Osteoblast (primary cell): ENCODE measurements around the gene MRM1. TPM values are rescaled to one million over a fixed set of nuclear protein-coding genes. Genes with fewer than 3 reads are reported as not detected.
A peak's percentile ranks its signal among the peaks of the same experiment; 100 is the strongest.

Source experiments
- DNase-seq: peaks from one replicate; pipeline ENCODE4 v3.0.0; 2011; ENCODE audit warnings: low spot score, mixed read lengths; ENCODE audit not compliant: insufficient read length; ENCODE audit errors: missing footprints
- H2AFZ ChIP-seq: 2 replicates; pipeline ENCODE4 v1.6.0; 2011; ENCODE audit warnings: mild to moderate bottlenecking, low read length
- H3K27ac ChIP-seq: 2 replicates; pipeline ENCODE4 v1.5.1; 2011; ENCODE audit warnings: mild to moderate bottlenecking, low read depth, low read length, moderate library complexity
- H3K27me3 ChIP-seq: 2 replicates; pipeline ENCODE4 v1.6.0; 2012; ENCODE audit warnings: mild to moderate bottlenecking, control low read depth, inconsistent platforms, low read length, moderate library complexity; ENCODE audit not compliant: insufficient read depth
- H3K36me3 ChIP-seq: 2 replicates; pipeline ENCODE4 v1.5.1; 2011; ENCODE audit warnings: mild to moderate bottlenecking, low read length, control low read depth, moderate library complexity; ENCODE audit not compliant: insufficient read depth
- H3K4me1 ChIP-seq: 2 replicates; pipeline ENCODE4 v1.5.1; 2011; ENCODE audit warnings: mild to moderate bottlenecking, low read length, control low read depth, moderate library complexity; ENCODE audit not compliant: insufficient read depth
- H3K4me2 ChIP-seq: 2 replicates; pipeline ENCODE4 v1.6.0; 2011; ENCODE audit warnings: mild to moderate bottlenecking, low read length; ENCODE audit not compliant: insufficient read depth
- H3K4me3 ChIP-seq: fragments of 200-600 bp; sonication (generic); 3 replicates; pipeline ENCODE4 v1.5.1; 2012; ENCODE audit warnings: mild to moderate bottlenecking, low read length, inconsistent platforms; ENCODE audit not compliant: insufficient read depth
- H3K79me2 ChIP-seq: 2 replicates; pipeline ENCODE4 v1.6.0; 2012; ENCODE audit warnings: mild to moderate bottlenecking, low read length, control low read depth, inconsistent platforms; ENCODE audit not compliant: insufficient read depth
- H3K9me3 ChIP-seq: 2 replicates; pipeline ENCODE4 v1.5.1; 2011; ENCODE audit warnings: low read depth, low read length, control low read depth
- H4K20me1 ChIP-seq: 2 replicates; pipeline ENCODE4 v1.6.0; 2012; ENCODE audit warnings: mild to moderate bottlenecking, low read length, control low read depth; ENCODE audit not compliant: insufficient read depth
- CTCF ChIP-seq: IDR thresholded peaks from 2 replicates; pipeline ENCODE4 v1.5.1; 2011; ENCODE audit warnings: mild to moderate bottlenecking, low read depth, low read length, moderate library complexity; ENCODE audit errors: extremely low read depth
- total RNA-seq: library from RNA; depleted of rRNA; stranded (reverse); fragments of >200 nt; gene quantifications from 2 replicates; pipeline ENCODE4 v1.2.3, GENCODE V29; 2012

The MRM1 gene
- total RNA-seq, 1 donor, result 4.0 TPM

- Histone ChIP-seq H4K20me1 (peaks cover 12% of the 10 kb centered on the region), H3K27ac (no peak overlapping the region), H3K4me3 (no peak overlapping the region), H3K79me2 (peaks cover 37% of the 10 kb centered on the region), H3K9me3 (no peaks in the 10 kb centered on the region), H3K4me2 (no peak overlapping the region), H3K36me3 (peaks cover 77% of the 10 kb centered on the region), H2AFZ (no peak overlapping the region), H3K27me3 (no peaks in the 10 kb centered on the region), H3K4me1 (peaks cover 4% of the 10 kb centered on the region)
- DNase-seq, result no peak
- no peak for TF ChIP-seq CTCF
These were observed 15.2 kb upstream of the MRM1 start for GRCh38 chr17:36586138-36586537.

GRCh38 chr17:36590082-36590481 lies 11.3 kb upstream of the MRM1 start:
- Histone ChIP-seq H2AFZ (no peak overlapping the region), H3K27me3 (no peaks in the 10 kb centered on the region), H3K9me3 (no peaks in the 10 kb centered on the region), H4K20me1 (peaks cover 6% of the 10 kb centered on the region), H3K4me3 (no peak overlapping the region), H3K36me3 (peaks cover 44% of the 10 kb centered on the region), H3K4me1 (peaks cover 18% of the 10 kb centered on the region), H3K27ac (no peak overlapping the region), H3K79me2 (peaks cover 19% of the 10 kb centered on the region), H3K4me2 (no peak overlapping the region)
- no peak for DNase-seq
- no peak for TF ChIP-seq CTCF

- peaks cover 16% of the 10 kb centered on the region for H3K79me2 ChIP-seq
- peak; percentile 99 for DNase-seq
- H3K27ac ChIP-seq, result peak within 1 kb of the TSS; percentile 59
- no peaks in the 10 kb centered on the region for H3K27me3 ChIP-seq
- peak within 1 kb of the TSS; percentile 85 for H3K4me3 ChIP-seq
- peaks cover 29% of the 10 kb centered on the region for H3K36me3 ChIP-seq
- H3K4me1 ChIP-seq, result peaks cover 18% of the 10 kb centered on the region
- peak within 1 kb of the TSS; percentile 90 for H3K4me2 ChIP-seq
- no peaks in the 10 kb centered on the region for H3K9me3 ChIP-seq
- TF ChIP-seq CTCF, result no peak
- peak within 1 kb of the TSS; percentile 43 for H2AFZ ChIP-seq
- peaks cover 6% of the 10 kb centered on the region for H4K20me1 ChIP-seq
These were observed 9.7 kb upstream of the MRM1 start, which contains the start of gene DHRS11 for GRCh38 chr17:36591434-36592315. DHRS11 (plus strand) TSS chr17:36591879; CDS start chr17:36592010, 131 bp downstream.

- H3K27ac ChIP-seq, result no peak overlapping the region
- peaks cover 11% of the 10 kb centered on the region for H3K79me2 ChIP-seq
- peaks cover 18% of the 10 kb centered on the region for H3K4me1 ChIP-seq
- peak overlapping the region; percentile 43 for H2AFZ ChIP-seq
- peak overlapping the region; percentile 90 for H3K4me2 ChIP-seq
- no peak for TF ChIP-seq CTCF
- peaks cover 24% of the 10 kb centered on the region for H3K36me3 ChIP-seq
- no peaks in the 10 kb centered on the region for H3K27me3 ChIP-seq
- peak; percentile 84 for DNase-seq
- H4K20me1 ChIP-seq, result peaks cover 6% of the 10 kb centered on the region
- no peaks in the 10 kb centered on the region for H3K9me3 ChIP-seq
- H3K4me3 ChIP-seq, result peak overlapping the region; percentile 85
These were observed 9.1 kb upstream of the MRM1 start for GRCh38 chr17:36592316-36592715.
